HepG2 (cell line): ENCODE data around the gene PEX11B. TPM values are rescaled to one million over a fixed set of nuclear protein-coding genes. Genes with fewer than 3 reads are reported as not detected.

Experiments used
- HNF1B ChIP-seq: sonication (generic); formaldehyde crosslinking; IDR thresholded peaks from 2 replicates; pipeline ENCODE4 v1.5.1; 2020; ENCODE audit warnings: mild to moderate bottlenecking, moderate library complexity, missing genetic modification reagents
- HNRNPK ChIP-seq: fragments of 200-400 bp; formaldehyde crosslinking; IDR thresholded peaks from 2 replicates; pipeline ENCODE4 v1.6.1; 2018; ENCODE audit warnings: low read length, low read depth, moderate library complexity, mild to moderate bottlenecking; ENCODE audit not compliant: poor library complexity, severe bottlenecking
- KDM3A ChIP-seq: IDR thresholded peaks from 2 replicates; pipeline ENCODE4 v1.6.1; 2018; ENCODE audit warnings: low read depth, missing compliant biosample characterization
- MBNL3 ChIP-seq: fragments of 250-450 bp; sonication (Bioruptor Pico); conservative IDR thresholded peaks from 2 replicates; pipeline ENCODE4 v1.8.0; 2022; ENCODE audit warnings: mild to moderate bottlenecking, inconsistent platforms
- MEIS1 ChIP-seq: sonication (generic); formaldehyde crosslinking; IDR thresholded peaks from 2 replicates; pipeline ENCODE4 v1.9.0; 2021; ENCODE audit warnings: mild to moderate bottlenecking, missing genetic modification reagents, moderate library complexity, borderline replicate concordance
- MLLT10 ChIP-seq: sonication (generic); formaldehyde crosslinking; IDR thresholded peaks from 2 replicates; pipeline ENCODE4 v1.4.0; 2020; ENCODE audit warnings: missing genetic modification reagents
- NR0B2 ChIP-seq: sonication (generic); formaldehyde crosslinking; IDR thresholded peaks from 2 replicates; pipeline ENCODE4 v1.4.0; 2020; ENCODE audit warnings: mild to moderate bottlenecking, missing genetic modification reagents
- PRDM10 ChIP-seq: sonication (generic); formaldehyde crosslinking; IDR thresholded peaks from 2 replicates; pipeline ENCODE4 v1.4.0; 2020; ENCODE audit warnings: low read depth, missing genetic modification reagents
- ZFP90 ChIP-seq: sonication (generic); formaldehyde crosslinking; IDR thresholded peaks from 2 replicates; pipeline ENCODE4 v1.8.0; 2022; ENCODE audit warnings: missing genetic modification reagents, mild to moderate bottlenecking, inconsistent platforms, borderline replicate concordance
- ZFY ChIP-seq: sonication (generic); formaldehyde crosslinking; IDR thresholded peaks from 2 replicates; pipeline ENCODE4 v1.4.0; 2020; ENCODE audit warnings: missing genetic modification reagents
- ZNF20 ChIP-seq: sonication (generic); formaldehyde crosslinking; IDR thresholded peaks from 2 replicates; pipeline ENCODE4 v1.4.0; 2020; ENCODE audit warnings: mild to moderate bottlenecking, moderate library complexity, missing genetic modification reagents
- ZNF274 ChIP-seq: sonication (generic); formaldehyde crosslinking; IDR thresholded peaks from 2 replicates; pipeline ENCODE4 v1.5.1; 2020; ENCODE audit warnings: mild to moderate bottlenecking, missing genetic modification reagents
- ZNF30 ChIP-seq: sonication (generic); formaldehyde crosslinking; IDR thresholded peaks from 2 replicates; pipeline ENCODE4 v1.5.0; 2020; ENCODE audit warnings: mild to moderate bottlenecking, missing genetic modification reagents
- ZNF607 ChIP-seq: sonication (generic); formaldehyde crosslinking; IDR thresholded peaks from 2 replicates; pipeline ENCODE4 v1.5.1; 2020; ENCODE audit warnings: missing genetic modification reagents, mild to moderate bottlenecking, borderline replicate concordance
- ZNF616 ChIP-seq: sonication (generic); formaldehyde crosslinking; IDR thresholded peaks from 2 replicates; pipeline ENCODE4 v1.5.0; 2020; ENCODE audit warnings: low read depth, mild to moderate bottlenecking, missing genetic modification reagents
- ZNF619 ChIP-seq: sonication (generic); formaldehyde crosslinking; IDR thresholded peaks from 2 replicates; pipeline ENCODE4 v1.4.0; 2020; ENCODE audit warnings: mild to moderate bottlenecking, missing genetic modification reagents
- polyA plus RNA-seq, 8 experiments: library from polyadenylated mRNA; depleted of rRNA in 3 of 8; stranded (reverse) in 7 of 8; unstranded in 1 of 8; fragments of >200 nt; fragmentation: Illumina TruSeq in 4 of 8; extraction: Trizol in 4 of 8; gene quantifications; 2 replicates each; pipeline versions ENCODE4 v1.2.1 to v1.2.3, GENCODE V29; 2011 to 2016; ENCODE audit warnings: low read depth in 4 of 8, missing spikeins in 1 of 8, mixed read lengths in 1 of 8; ENCODE audit not compliant: insufficient read depth in 1 of 8
- total RNA-seq, 5 experiments: library from RNA; depleted of rRNA; stranded (reverse); fragments of >200 nt; fragmentation: Illumina TruSeq; extraction: Trizol; gene quantifications; 2 replicates each; pipeline ENCODE4 v1.2.3, GENCODE V29; 2016; ENCODE audit warnings: low read depth in 1 of 5

PEX11B gene
- total and polyA plus RNA-seq, 2 of the 13 experiments (the other 11 are each of a cell fraction or from before 2014, with no cell fraction given): 21.6 to 48.4 TPM

GRCh38 chr1:145891587-145892485 lies 26.7 kb downstream of the PEX11B start (continued):
- TF ChIP-seq ZNF274 (CRISPR knock-in tag) (no peak), ZNF616 (no peak), ZNF20 (CRISPR knock-in tag) (no peak), HNRNPK (no peak), ZFP90 (CRISPR knock-in tag) (peak; percentile 72; the same call in 1 of the 2 replicates), ZNF619 (CRISPR knock-in tag) (peak; percentile 46), HNF1B (CRISPR knock-in tag) (peak; percentile 92), PRDM10 (CRISPR knock-in tag) (peak; percentile 75; the same call in 1 of the 2 replicates), NR0B2 (CRISPR knock-in tag) (no peak), ZNF30 (CRISPR knock-in tag) (no peak), MEIS1 (CRISPR knock-in tag) (no peak), MBNL3 (CRISPR knock-in tag) (no peak), KDM3A (CRISPR knock-in tag) (peak; percentile 59; the same call in 1 of the 2 replicates), ZNF607 (CRISPR knock-in tag) (peak; percentile 50; the same call in 1 of the 2 replicates), ZFY (CRISPR knock-in tag) (peak; percentile 53; the same call in 1 of the 2 replicates), MLLT10 (CRISPR knock-in tag) (no peak)
